ENCODE data around the gene SYDE2. TPM values are rescaled to one million over a fixed set of nuclear protein-coding genes. Genes with fewer than 3 reads are reported as not detected.

Gene SYDE2
- total and polyA plus RNA-seq, 9 of the 15 experiments (the other 6 are each of a cell fraction or from before 2014, with no cell fraction given), result 0.39 to 8.7 (median 4.5) TPM

DNA sequence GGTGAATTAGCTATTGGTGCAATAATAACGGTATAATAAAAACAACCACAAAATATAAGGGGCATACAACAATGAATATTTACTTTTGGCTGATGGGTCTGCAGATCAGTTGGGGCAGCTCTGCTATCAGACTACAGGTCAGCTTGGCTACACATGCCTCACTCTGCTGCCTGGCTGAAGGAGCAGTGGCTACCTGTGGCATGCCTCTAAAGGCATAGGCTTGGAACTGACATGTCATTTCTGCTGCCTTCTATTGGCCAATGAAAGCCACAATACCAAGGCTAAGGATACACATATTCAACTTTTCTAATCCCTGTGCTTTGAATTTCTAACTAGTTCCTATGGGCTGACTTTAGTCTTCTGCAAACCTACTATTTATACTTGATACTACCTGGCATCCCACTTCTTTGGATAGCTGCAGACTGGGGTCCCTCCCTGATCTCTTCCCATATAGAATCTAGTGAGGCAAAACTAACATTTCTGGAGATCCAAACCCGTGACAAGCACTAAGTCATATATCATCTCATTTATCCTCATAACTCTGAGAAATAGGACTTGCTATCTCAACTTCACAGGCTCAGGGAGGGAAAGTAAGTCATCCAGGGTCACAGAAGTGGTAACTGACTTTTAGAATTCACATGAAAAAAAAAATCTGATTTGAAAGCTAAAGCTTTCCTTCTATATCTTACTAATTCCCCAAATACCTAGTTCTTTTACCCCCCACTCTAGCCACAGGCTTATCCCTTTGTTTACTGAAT, 19.2 kb upstream of the SYDE2 start:
- Histone ChIP-seq H4K20me1 (replicated peaks; ENCODE audit: control insufficient read depth, insufficient read depth, low read length) (no peaks in the 10 kb centered on the region), H3K4me2 (ENCODE audit: insufficient read depth, low read length) (peak overlapping the region; percentile 25; the same call in 1 of the 2 replicates), H3K4me3 (no peak overlapping the region), H3K9me3 (replicated peaks; ENCODE audit: control insufficient read depth, insufficient read depth, low read depth, low read length) (no peaks in the 10 kb centered on the region), H3K36me3 (ENCODE audit: control insufficient read depth, insufficient read depth, low read length) (no peaks in the 10 kb centered on the region), H3K27me3 (ENCODE audit: control insufficient read depth in 2 of 2, insufficient read depth in 2 of 2, low read length in 2 of 2) (no peaks in the 10 kb centered on the region), H3K9me1 (ENCODE audit: control insufficient read depth, insufficient read depth, low read length) (no peaks in the 10 kb centered on the region), H2AFZ (ENCODE audit: low read depth, low read length) (no peak overlapping the region), H3K9ac (ENCODE audit: insufficient read depth in 1 of 2, low read depth in 2 of 2, low read length in 2 of 2) (peak overlapping the region in 1 of 2 experiments; percentile 57; a peak in 1 of 4 replicates), H3K4me1 (replicated peaks in 1 of 2; ENCODE audit: control insufficient read depth in 2 of 2, insufficient read depth in 2 of 2, low read length in 2 of 2) (peaks cover 20 to 43% of the 10 kb centered on the region in 2 experiments), H3K79me2 (ENCODE audit: control insufficient read depth, insufficient read depth, low read length) (no peaks in the 10 kb centered on the region), H3K27ac (ENCODE audit: extremely low read depth, low read depth, low read length) (no peak overlapping the region; the same call in 2 of the 3 replicates)
- ATAC-seq (peak; percentile 68), DNase-seq (ENCODE audit: extremely low read depth in 1 of 4, low spot score in 3 of 4) (peak in 2 of 4 experiments; percentile 47 to 64), FAIRE-seq (peak; percentile 62)
- CTCF ChIA-PET (ENCODE audit: low intra/inter-chr PET ratio), result no interaction called here
- no TSS peak for BruUV-seq (replicated peaks)
- in situ Hi-C loops (cut with MboI) (no loop called here), intact Hi-C loops (cut with micrococcal nuclease) (no loop called here)
- 15% methylated on average over 2 of the region's 2 CpGs for WGBS (ENCODE audit: insufficient coverage, low coverage, missing lambda C conversion rate)
- POLR2A ChIA-PET, result interaction anchor here (1.1 kb wide), 1 partner anchor 31 kb away, joined by 3 read pairs; no protein-coding TSS in a partner anchor
- 0 out of 4 replicates have a peak, but pooled peaks of 1 of the 2 experiments have one; percentile 41 for TF ChIP-seq HDAC1 (IDR thresholded peaks at IDR 0.05)
- TF ChIP-seq, protein P1, sequence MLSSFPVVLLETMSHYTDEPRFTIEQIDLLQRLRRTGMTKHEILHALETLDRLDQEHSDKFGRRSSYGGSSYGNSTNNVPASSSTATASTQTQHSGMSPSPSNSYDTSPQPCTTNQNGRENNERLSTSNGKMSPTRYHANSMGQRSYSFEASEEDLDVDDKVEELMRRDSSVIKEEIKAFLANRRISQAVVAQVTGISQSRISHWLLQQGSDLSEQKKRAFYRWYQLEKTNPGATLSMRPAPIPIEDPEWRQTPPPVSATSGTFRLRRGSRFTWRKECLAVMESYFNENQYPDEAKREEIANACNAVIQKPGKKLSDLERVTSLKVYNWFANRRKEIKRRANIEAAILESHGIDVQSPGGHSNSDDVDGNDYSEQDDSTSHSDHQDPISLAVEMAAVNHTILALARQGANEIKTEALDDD (IDR thresholded peaks at IDR 0.05), result peak; percentile 89
- TF ChIP-seq ZNF184 (CRISPR knock-in tag; IDR thresholded peaks at IDR 0.05), result no peak
- TF ChIP-seq KLF6 (CRISPR knock-in tag; IDR thresholded peaks at IDR 0.05; ENCODE audit: borderline replicate concordance), result 0 out of 2 replicates have a peak, but pooled peaks have one; percentile 30
- TF ChIP-seq HDAC2 (IDR thresholded peaks at IDR 0.05), result 0 out of 2 replicates have a peak, but pooled peaks have one; percentile 18
- TF ChIP-seq ZNF584 (CRISPR knock-in tag; IDR thresholded peaks at IDR 0.05; ENCODE audit: low read depth), result 0 out of 2 replicates have a peak, but pooled peaks have one; percentile 29
- peak; percentile 52; the same call in 1 of the 2 replicates for TF ChIP-seq KLF16 (IDR thresholded peaks at IDR 0.05)
- 0 out of 4 replicates have a peak, but pooled peaks of 1 of the 2 experiments have one; percentile 29 for TF ChIP-seq TEAD1 (CRISPR knock-in tag; IDR thresholded peaks at IDR 0.05)
- TF ChIP-seq FOXK2 (conservative IDR thresholded peaks at IDR 0.05 in 1 of 2, IDR thresholded peaks at IDR 0.05 in 1 of 2; ENCODE audit: low read depth in 2 of 2), result 0 out of 4 replicates have a peak, but pooled peaks of 1 of the 2 experiments have one; percentile 42
- peak; percentile 74 to 83 for TF ChIP-seq KDM1A (IDR thresholded peaks at IDR 0.05)
- peak; percentile 32; the same call in 1 of the 2 replicates for TF ChIP-seq STAT5A (IDR thresholded peaks at IDR 0.05; ENCODE audit: borderline replicate concordance, low read length)
- TF ChIP-seq NEUROD1 (IDR thresholded peaks at IDR 0.05; ENCODE audit: borderline replicate concordance, low read depth, low read length, partially characterized antibody), result no peak
- peak; percentile 47; the same call in 1 of the 2 replicates for TF ChIP-seq NCOA1 (IDR thresholded peaks at IDR 0.05; ENCODE audit: low read depth)
- TF ChIP-seq, protein P2, sequence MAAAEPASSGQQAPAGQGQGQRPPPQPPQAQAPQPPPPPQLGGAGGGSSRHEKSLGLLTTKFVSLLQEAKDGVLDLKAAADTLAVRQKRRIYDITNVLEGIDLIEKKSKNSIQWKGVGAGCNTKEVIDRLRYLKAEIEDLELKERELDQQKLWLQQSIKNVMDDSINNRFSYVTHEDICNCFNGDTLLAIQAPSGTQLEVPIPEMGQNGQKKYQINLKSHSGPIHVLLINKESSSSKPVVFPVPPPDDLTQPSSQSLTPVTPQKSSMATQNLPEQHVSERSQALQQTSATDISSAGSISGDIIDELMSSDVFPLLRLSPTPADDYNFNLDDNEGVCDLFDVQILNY (CRISPR knock-in tag; IDR thresholded peaks at IDR 0.05), result no peak
- TF ChIP-seq FOXM1 (IDR thresholded peaks at IDR 0.05; ENCODE audit: low read depth), result 0 out of 2 replicates have a peak, but pooled peaks have one; percentile 44
- no peak for TF ChIP-seq FOXM1 (CRISPR knock-in tag; IDR thresholded peaks at IDR 0.05; ENCODE audit: low read depth)
- TF ChIP-seq, protein P3, sequence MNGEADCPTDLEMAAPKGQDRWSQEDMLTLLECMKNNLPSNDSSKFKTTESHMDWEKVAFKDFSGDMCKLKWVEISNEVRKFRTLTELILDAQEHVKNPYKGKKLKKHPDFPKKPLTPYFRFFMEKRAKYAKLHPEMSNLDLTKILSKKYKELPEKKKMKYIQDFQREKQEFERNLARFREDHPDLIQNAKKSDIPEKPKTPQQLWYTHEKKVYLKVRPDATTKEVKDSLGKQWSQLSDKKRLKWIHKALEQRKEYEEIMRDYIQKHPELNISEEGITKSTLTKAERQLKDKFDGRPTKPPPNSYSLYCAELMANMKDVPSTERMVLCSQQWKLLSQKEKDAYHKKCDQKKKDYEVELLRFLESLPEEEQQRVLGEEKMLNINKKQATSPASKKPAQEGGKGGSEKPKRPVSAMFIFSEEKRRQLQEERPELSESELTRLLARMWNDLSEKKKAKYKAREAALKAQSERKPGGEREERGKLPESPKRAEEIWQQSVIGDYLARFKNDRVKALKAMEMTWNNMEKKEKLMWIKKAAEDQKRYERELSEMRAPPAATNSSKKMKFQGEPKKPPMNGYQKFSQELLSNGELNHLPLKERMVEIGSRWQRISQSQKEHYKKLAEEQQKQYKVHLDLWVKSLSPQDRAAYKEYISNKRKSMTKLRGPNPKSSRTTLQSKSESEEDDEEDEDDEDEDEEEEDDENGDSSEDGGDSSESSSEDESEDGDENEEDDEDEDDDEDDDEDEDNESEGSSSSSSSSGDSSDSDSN (IDR thresholded peaks at IDR 0.05; ENCODE audit: borderline replicate concordance in 1 of 2, low read depth in 2 of 2, low read length in 2 of 2), result 0 out of 4 replicates have a peak, but pooled peaks of 1 of the 2 experiments have one; percentile 2
